Activated CD8-positive, alpha-beta memory T cell treated with anti-CD3 and anti-CD28 coated beads, Interleukin-2, amount 50 U/mL, for 24 hours (primary cell): ENCODE data around the gene PROZ.

Experiments
- DNase-seq: peaks from one replicate; pipeline ENCODE4 v3.0.0-alpha.2; 2020; ENCODE audit errors: extremely low read depth

The PROZ gene

GRCh38 chr13:113120300-113121182 lies 37.9 kb upstream of the PROZ start:
- DNase-seq = no peak

- no peak for DNase-seq
These were observed 37.1 kb upstream of the PROZ start for GRCh38 chr13:113121183-113121927.

- no peak for DNase-seq
These were observed 36.4 kb upstream of the PROZ start for GRCh38 chr13:113121928-113122471.

GRCh38 chr13:113122550-113123225 lies 35.8 kb upstream of the PROZ start, which contains the start of gene F10:
F10 (plus strand) TSS chr13:113122799; CDS start chr13:113122856, 57 bp downstream.
- no peak for DNase-seq

- DNase-seq = no peak
These were observed 34.9 kb upstream of the PROZ start for GRCh38 chr13:113123226-113124201.

GRCh38 chr13:113124211-113124970 lies 34.1 kb upstream of the PROZ start:
- no peak for DNase-seq

GRCh38 chr13:113125506-113126264 lies 32.8 kb upstream of the PROZ start:
- no peak for DNase-seq

- no peak for DNase-seq
These were observed 31.9 kb upstream of the PROZ start for GRCh38 chr13:113126265-113127150.

GRCh38 chr13:113129480-113129879 lies 29.0 kb upstream of the PROZ start:
- DNase-seq = no peak

- no peak for DNase-seq
These were observed 28.3 kb upstream of the PROZ start for GRCh38 chr13:113129921-113130750.

GRCh38 chr13:113135281-113135760 lies 23.1 kb upstream of the PROZ start:
- no peak for DNase-seq

GRCh38 chr13:113137691-113138298 lies 20.7 kb upstream of the PROZ start:
- DNase-seq = no peak

GRCh38 chr13:113138792-113139551 lies 19.5 kb upstream of the PROZ start:
- no peak for DNase-seq

- DNase-seq = no peak
These were observed 18.9 kb upstream of the PROZ start for GRCh38 chr13:113139577-113139976.

- no peak for DNase-seq
These were observed 17.5 kb upstream of the PROZ start for GRCh38 chr13:113140677-113141600.
